Fibroblast of pulmonary artery (primary cell): Measurements from ENCODE around the gene NPHP4.

Experiments
- DNase-seq: peaks from one replicate; pipeline ENCODE4 v3.0.0-alpha.2; 2010; ENCODE audit warnings: low read depth
- H3K4me3 ChIP-seq: replicated peaks from 2 replicates; pipeline ENCODE4 v1.5.1; 2011; ENCODE audit warnings: low read depth, mild to moderate bottlenecking, control low read depth, low read length, moderate library complexity
- CTCF ChIP-seq: IDR thresholded peaks from 2 replicates; pipeline ENCODE4 v1.5.1; 2011; ENCODE audit warnings: mild to moderate bottlenecking, control low read depth, low read length, inconsistent platforms; ENCODE audit errors: missing control alignments

The NPHP4 gene

GRCh38 chr1:5815211-5815610, 177.0 kb downstream of the NPHP4 start:
- DNase-seq: no peak
- no peak overlapping the region for H3K4me3 ChIP-seq
- no peak for TF ChIP-seq CTCF

GRCh38 chr1:5814046-5814619, 178.1 kb downstream of the NPHP4 start:
- no peak overlapping the region for H3K4me3 ChIP-seq
- no peak for DNase-seq
- no peak for TF ChIP-seq CTCF

GRCh38 chr1:5813480-5813879, 178.7 kb downstream of the NPHP4 start:
- no peak overlapping the region for H3K4me3 ChIP-seq
- TF ChIP-seq CTCF: no peak
- DNase-seq: no peak
